A549 treated with CpdA at 1 μM for 4 hours (cell line): ENCODE data around the gene ZNF296. TPM values are rescaled to one million over a fixed set of nuclear protein-coding genes. Genes with fewer than 3 reads are reported as not detected.

Source experiments
- total RNA-seq: library from RNA; stranded (reverse); fragments of 200-300 nt; extraction: Qiagen RNA extraction; gene quantifications from 5 replicates; pipeline ENCODE4 v1.2.3, GENCODE V29; 2022; ENCODE audit warnings: low read depth

ZNF296 gene
- 5.1 to 9.5 TPM (median 8.6 TPM) in 5 replicates for total RNA-seq

GRCh38 chr19:45076029-45076850 is at the start of gene ZNF296:
Gene ZNF296, minus strand, starts transcription at chr19:45076478. Its CDS starts 105 bp downstream, at chr19:45076373.

DNA sequence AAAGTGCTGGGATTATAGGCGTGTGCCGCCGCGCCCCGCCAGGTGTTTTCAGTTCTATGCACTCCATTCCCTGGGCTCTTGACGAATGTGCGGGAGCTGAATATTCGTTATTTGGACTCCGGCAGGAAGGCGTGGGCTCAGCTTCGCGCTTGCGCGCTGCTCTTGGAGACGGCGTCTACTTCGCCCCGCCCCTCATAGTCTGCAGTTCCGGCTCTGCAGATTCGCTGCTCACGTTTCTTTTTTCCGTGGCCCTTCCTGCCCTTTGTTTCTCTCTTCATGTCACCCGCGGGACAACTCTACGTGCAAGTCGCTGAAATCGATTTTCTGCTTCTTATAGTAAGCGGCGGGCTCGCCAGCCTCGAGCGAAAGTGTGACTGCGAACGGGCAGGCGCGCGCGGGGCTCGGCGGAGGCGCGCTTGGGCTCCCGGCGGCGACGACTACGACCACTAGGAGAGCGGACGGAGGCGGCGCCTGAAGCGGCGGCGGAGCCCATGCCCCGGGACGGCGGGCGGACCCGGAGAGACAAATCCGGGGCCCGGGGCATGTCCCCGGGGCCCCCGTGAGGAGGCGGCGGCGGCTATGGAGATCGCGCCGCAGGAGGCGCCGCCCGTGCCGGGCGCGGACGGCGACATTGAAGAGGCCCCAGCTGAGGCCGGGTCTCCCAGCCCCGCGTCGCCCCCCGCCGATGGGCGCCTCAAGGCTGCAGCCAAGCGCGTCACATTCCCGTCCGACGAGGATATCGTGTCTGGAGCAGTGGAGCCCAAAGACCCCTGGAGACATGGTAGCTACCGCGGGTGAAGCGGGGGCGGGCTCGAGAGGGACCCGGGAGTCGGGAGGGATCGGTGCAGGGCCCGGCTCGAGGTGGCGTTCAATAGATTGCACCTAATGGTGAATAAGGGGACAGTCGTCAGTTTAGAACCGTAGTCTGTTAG is 16.7 kb upstream of the ZNF296 start, which contains the start of gene PPP1R37:
PPP1R37 (plus strand) TSS at position 433 of the 932 bp plus-strand sequence; CDS start at position 580, 147 bp downstream.

GRCh38 chr19:45079063-45079910 is 3.0 kb upstream of the ZNF296 start, which contains the start of gene GEMIN7:
Gene GEMIN7, plus strand, starts transcription at chr19:45079260. Its CDS starts 10,855 bp downstream, at chr19:45090115.

GRCh38 chr19:45038931-45039893 is 37.1 kb downstream of the ZNF296 start, which contains the start of gene CLASRP:
Gene CLASRP, plus strand, starts transcription at chr19:45039045. Its CDS starts 1,168 bp downstream, at chr19:45040213.

Other genes starting within 250 kb of the ZNF296 start
- gene NECTIN2, start 230.2 kb downstream of the ZNF296 start, total RNA-seq: 71.2 to 91.2 TPM (median 84.6 TPM) in 5 replicates
- 183 to 271 TPM (median 260 TPM) in 5 replicates for gene TOMM40, start 185.2 kb downstream of the ZNF296 start, total RNA-seq
- 11.0 to 19.4 TPM (median 15.3 TPM) in 5 replicates for gene APOE, start 170.7 kb downstream of the ZNF296 start, total RNA-seq
- gene APOC1, start 161.9 kb downstream of the ZNF296 start, total RNA-seq: 110 to 130 TPM (median 116 TPM) in 5 replicates
- gene APOC4, start 134.2 kb downstream of the ZNF296 start, total RNA-seq: not detected in 5 replicates
- gene APOC2, start 130.4 kb downstream of the ZNF296 start, total RNA-seq: not detected in 5 replicates
- 127 to 184 TPM (median 178 TPM) in 5 replicates for gene CLPTM1, start 121.1 kb downstream of the ZNF296 start, total RNA-seq
- gene RELB, start 75.0 kb downstream of the ZNF296 start, total RNA-seq: 30.9 to 59.5 TPM (median 54.2 TPM) in 5 replicates
- 58.1 to 70.1 TPM (median 63.4 TPM) in 5 replicates for gene CLASRP, start 37.4 kb downstream of the ZNF296 start, total RNA-seq
- 85.5 to 94.6 TPM (median 87.1 TPM) in 5 replicates for gene GEMIN7, start 2.8 kb upstream of the ZNF296 start, total RNA-seq
- gene PPP1R37, start 16.7 kb upstream of the ZNF296 start, total RNA-seq: 22.9 to 30.9 TPM (median 28.4 TPM) in 5 replicates
- gene NKPD1, start 84.5 kb upstream of the ZNF296 start, total RNA-seq: 0.06 to 0.13 TPM (median 0.08 TPM) in 5 replicates
- 32.8 to 43.4 TPM (median 42.7 TPM) in 5 replicates for gene TRAPPC6A, start 101.8 kb upstream of the ZNF296 start, total RNA-seq
- 10.3 to 15.3 TPM (median 12.8 TPM) in 5 replicates for gene BLOC1S3, start 102.3 kb upstream of the ZNF296 start, total RNA-seq
- 0.78 to 1.4 TPM (median 1.2 TPM) in 5 replicates for gene EXOC3L2, start 168.9 kb upstream of the ZNF296 start, total RNA-seq
- gene MARK4, start 174.8 kb upstream of the ZNF296 start, total RNA-seq: 5.4 to 7.9 TPM (median 7.7 TPM) in 5 replicates
- not detected in 5 replicates for gene CKM, start 246.4 kb upstream of the ZNF296 start, total RNA-seq